Mesenchymal stem cell (in vitro differentiated cells and primary cell): ENCODE results near the gene NME7.
"Not testable (repeated sequence)": the region's sequence is repeated elsewhere in the genome, so short reads cannot be mapped to it uniquely, and the experiment has no call there.

Experiments
- DNase-seq: peaks from one replicate; pipeline ENCODE4 v3.0.0-alpha.2; 2013
- H2AFZ ChIP-seq: one replicate; pipeline ENCODE4 v1.6.1; 2013; ENCODE audit warnings: low read depth, mild to moderate bottlenecking, control low read depth, inconsistent platforms, low read length, moderate library complexity
- H2AK5ac ChIP-seq: 2 replicates; pipeline ENCODE4 v1.6.1; 2013; ENCODE audit warnings: low read length, moderate library complexity, mild to moderate bottlenecking, inconsistent platforms; ENCODE audit not compliant: severe bottlenecking
- H2BK120ac ChIP-seq: one replicate; pipeline ENCODE4 v1.6.1; 2013; ENCODE audit warnings: low read depth, mild to moderate bottlenecking, inconsistent platforms, low read length, moderate library complexity
- H2BK12ac ChIP-seq, 2 experiments: one replicate each; pipeline ENCODE4 v1.6.1; 2013; ENCODE audit warnings: inconsistent platforms in 2 of 2, low read length in 2 of 2, mild to moderate bottlenecking in 2 of 2, moderate library complexity in 2 of 2, control low read depth in 1 of 2
- H2BK15ac ChIP-seq: one replicate; pipeline ENCODE4 v1.6.1; 2013; ENCODE audit warnings: mild to moderate bottlenecking, low read depth, inconsistent platforms; ENCODE audit not compliant: poor library complexity, severe bottlenecking
- H2BK5ac ChIP-seq: 2 replicates; pipeline ENCODE4 v1.6.1; 2013; ENCODE audit warnings: low read depth, mild to moderate bottlenecking, low read length, control low read depth, inconsistent platforms; ENCODE audit not compliant: poor library complexity, severe bottlenecking
- H3K14ac ChIP-seq, 2 experiments: one replicate each; pipeline ENCODE4 v1.6.1; 2013; ENCODE audit warnings: inconsistent platforms in 2 of 2, low read length in 2 of 2, control low read depth in 1 of 2, mild to moderate bottlenecking in 1 of 2, moderate library complexity in 1 of 2
- H3K18ac ChIP-seq, 2 experiments: one replicate each; pipeline ENCODE4 v1.6.1; 2013; ENCODE audit warnings: inconsistent platforms in 2 of 2, low read length in 2 of 2, control low read depth in 1 of 2, low read depth in 1 of 2, mild to moderate bottlenecking in 1 of 2
- H3K23ac ChIP-seq, 2 experiments: one replicate each; pipeline ENCODE4 v1.6.1; 2013; ENCODE audit warnings: inconsistent platforms in 2 of 2, low read length in 2 of 2, mild to moderate bottlenecking in 2 of 2, moderate library complexity in 2 of 2, control low read depth in 1 of 2
- H3K27ac ChIP-seq: 2 replicates; pipeline ENCODE4 v1.5.1; 2013; ENCODE audit warnings: mild to moderate bottlenecking, moderate library complexity, low read length, control low read depth, inconsistent platforms; ENCODE audit not compliant: poor library complexity, severe bottlenecking
- H3K27me3 ChIP-seq, 2 experiments: 2 replicates each; pipeline versions ENCODE4 v1.6.1 to v1.7.0; 2013; ENCODE audit warnings: low read length in 2 of 2, mild to moderate bottlenecking in 2 of 2, moderate library complexity in 2 of 2, control low read depth in 1 of 2, inconsistent platforms in 1 of 2; ENCODE audit not compliant: control insufficient read depth in 1 of 2, insufficient read depth in 1 of 2
- H3K36me3 ChIP-seq, 2 experiments: 2 replicates each; pipeline versions ENCODE4 v1.6.1 to v1.7.0; 2013; ENCODE audit warnings: low read length in 2 of 2, control low read depth in 1 of 2, inconsistent platforms in 1 of 2, low read depth in 1 of 2, mild to moderate bottlenecking in 1 of 2; ENCODE audit not compliant: insufficient read depth in 2 of 2, control insufficient read depth in 1 of 2
- H3K4ac ChIP-seq, 2 experiments: one replicate each; pipeline ENCODE4 v1.6.1; 2013; ENCODE audit warnings: inconsistent platforms in 2 of 2, low read length in 2 of 2, mild to moderate bottlenecking in 2 of 2, moderate library complexity in 2 of 2, control low read depth in 1 of 2, low read depth in 1 of 2
- H3K4me1 ChIP-seq: 2 replicates; pipeline ENCODE4 v1.6.1; 2013; ENCODE audit warnings: low read depth, low read length, control low read depth; ENCODE audit not compliant: control insufficient read depth, insufficient read depth
- H3K4me2 ChIP-seq: 2 replicates; pipeline ENCODE4 v1.6.1; 2013; ENCODE audit warnings: low read length, mild to moderate bottlenecking, inconsistent platforms; ENCODE audit not compliant: poor library complexity, severe bottlenecking
- H3K4me3 ChIP-seq, 2 experiments: 2 replicates each; pipeline versions ENCODE4 v1.5.1 to v1.7.0; 2013; ENCODE audit warnings: low read length in 2 of 2, mild to moderate bottlenecking in 2 of 2, control low read depth in 1 of 2, low read depth in 1 of 2; ENCODE audit not compliant: insufficient read depth in 1 of 2
- H3K79me1 ChIP-seq: replicated peaks from 2 replicates; pipeline ENCODE4 v1.6.1; 2013; ENCODE audit warnings: mild to moderate bottlenecking, control low read depth, low read length, inconsistent platforms; ENCODE audit not compliant: poor library complexity, severe bottlenecking
- H3K9ac ChIP-seq: 2 replicates; pipeline ENCODE4 v1.7.0; 2013; ENCODE audit warnings: mild to moderate bottlenecking, low read length, moderate library complexity
- H3K9me3 ChIP-seq: 2 replicates; pipeline ENCODE4 v1.7.0; 2013; ENCODE audit warnings: mild to moderate bottlenecking, low read length; ENCODE audit not compliant: control insufficient read depth
- H4K8ac ChIP-seq: one replicate; pipeline ENCODE4 v1.6.1; 2013; ENCODE audit warnings: inconsistent platforms, mild to moderate bottlenecking, low read length, moderate library complexity
- H4K91ac ChIP-seq: one replicate; pipeline ENCODE4 v1.6.1; 2013; ENCODE audit warnings: mild to moderate bottlenecking, low read length, inconsistent platforms
- WGBS: methylation state at CpG from one replicate; pipeline ENCODE4 v1.1.7; 2013; ENCODE audit warnings: mixed read lengths; 5-methylcytosine and 5-hydroxymethylcytosine counted together

Gene NME7

DNA sequence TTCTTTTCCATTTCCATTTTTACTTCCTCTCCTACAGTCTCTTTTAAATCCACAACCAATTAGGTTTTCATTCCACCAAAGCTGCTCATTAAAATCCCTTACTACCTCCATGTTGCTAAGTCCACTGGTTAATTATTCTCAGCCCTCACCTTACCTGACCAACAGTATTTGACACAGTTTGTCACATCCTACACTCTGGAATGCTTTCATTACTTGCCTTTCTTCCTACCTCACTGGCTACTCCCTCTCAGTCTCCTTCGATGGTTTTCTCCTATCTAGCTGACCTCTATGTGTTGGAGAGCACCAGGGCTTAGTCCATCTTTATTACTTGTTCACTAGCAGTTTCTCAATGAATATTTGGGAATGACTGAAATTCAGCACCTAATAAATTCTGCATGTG is 78.6 kb downstream of the NME7 start:
- H3K18ac ChIP-seq, result peak overlapping the region in 1 of 2 experiments; percentile 21
- no peak overlapping the region for H2BK120ac ChIP-seq
- no peak overlapping the region for H3K9ac ChIP-seq
- peaks cover 4% of the 10 kb centered on the region for H3K79me1 ChIP-seq
- no peak overlapping the region for H2BK12ac ChIP-seq
- H3K14ac ChIP-seq, result no peak overlapping the region
- WGBS, result no CpG with 5 or more reads among the region's 1 CpG
- H2AK5ac ChIP-seq, result peak overlapping the region; percentile 81
- no peak overlapping the region for H4K8ac ChIP-seq
- H2AFZ ChIP-seq, result no peak overlapping the region
- peaks cover 0 to 5% of the 10 kb centered on the region in 2 experiments for H3K36me3 ChIP-seq
- H3K9me3 ChIP-seq, result no peaks in the 10 kb centered on the region
- H3K27ac ChIP-seq, result peak overlapping the region; percentile 92
- H2BK15ac ChIP-seq, result no peak overlapping the region
- no peak overlapping the region for H3K4ac ChIP-seq
- H4K91ac ChIP-seq, result no peak overlapping the region
- no peak overlapping the region for H3K23ac ChIP-seq
- no peaks in the 10 kb centered on the region for H3K4me1 ChIP-seq
- H3K4me3 ChIP-seq, result no peak overlapping the region
- no peak overlapping the region for H3K4me2 ChIP-seq
- DNase-seq, result no peak
- no peaks in the 10 kb centered on the region for H3K27me3 ChIP-seq
- H2BK5ac ChIP-seq, result no peak overlapping the region

- Histone ChIP-seq H3K27me3 (no peaks in the 10 kb centered on the region), H3K36me3 (peaks cover 0 to 5% of the 10 kb centered on the region in 2 experiments), H2BK12ac (no peak overlapping the region), H3K23ac (no peak overlapping the region), H3K27ac (peak overlapping the region; percentile 92), H2AFZ (no peak overlapping the region), H3K4me1 (no peaks in the 10 kb centered on the region), H3K9me3 (peaks cover 4% of the 10 kb centered on the region), H3K4ac (no peak overlapping the region), H2BK5ac (no peak overlapping the region), H3K9ac (no peak overlapping the region), H3K18ac (no peak overlapping the region), H3K14ac (no peak overlapping the region), H3K4me3 (no peak overlapping the region), H3K79me1 (peaks cover 4% of the 10 kb centered on the region), H3K4me2 (no peak overlapping the region), H4K8ac (no peak overlapping the region), H2BK15ac (no peak overlapping the region), H2AK5ac (peak overlapping the region; percentile 39), H4K91ac (no peak overlapping the region), H2BK120ac (no peak overlapping the region)
- peak; percentile 28 for DNase-seq
- no CpG with 5 or more reads among the region's 1 CpG for WGBS
Measured at GRCh38 chr1:169288011-169288414, 79.6 kb downstream of the NME7 start.

DNA sequence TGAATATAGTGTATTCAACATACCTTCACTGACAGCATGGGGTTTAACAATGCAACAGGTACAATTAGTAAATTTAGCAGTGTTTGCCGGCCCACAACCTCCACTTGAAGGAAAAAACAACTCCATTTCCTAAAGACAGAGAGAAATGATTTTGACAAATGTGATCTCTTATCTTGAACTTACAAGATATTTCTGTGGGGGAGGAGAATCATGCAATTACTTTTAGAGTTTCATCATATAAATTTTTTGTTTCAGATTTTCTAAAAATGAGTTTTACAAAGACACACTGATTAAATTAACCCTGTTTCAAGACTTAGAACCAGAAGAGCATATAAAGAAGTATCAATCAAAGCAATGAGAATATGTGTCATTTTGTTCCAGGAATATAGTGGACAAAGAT is 80.3 kb downstream of the NME7 start:
- Histone ChIP-seq H4K91ac (no peak overlapping the region), H3K79me1 (peaks cover 2% of the 10 kb centered on the region), H3K9ac (no peak overlapping the region), H3K4me1 (no peaks in the 10 kb centered on the region), H2AK5ac (no peak overlapping the region), H2BK12ac (no peak overlapping the region), H3K27me3 (no peaks in the 10 kb centered on the region), H3K4ac (no peak overlapping the region), H2BK15ac (no peak overlapping the region), H3K14ac (no peak overlapping the region), H3K18ac (no peak overlapping the region), H3K36me3 (peaks cover 0 to 5% of the 10 kb centered on the region in 2 experiments), H2BK120ac (no peak overlapping the region), H2BK5ac (no peak overlapping the region), H3K4me2 (no peak overlapping the region), H3K27ac (no peak overlapping the region), H4K8ac (no peak overlapping the region), H3K23ac (no peak overlapping the region), H2AFZ (no peak overlapping the region), H3K4me3 (no peak overlapping the region), H3K9me3 (peaks cover 6% of the 10 kb centered on the region)
- no peak for DNase-seq
- 100% methylated on average over 1 of the region's 1 CpG for WGBS

- H3K27ac ChIP-seq, H2BK15ac ChIP-seq, H2BK120ac ChIP-seq, H3K4ac ChIP-seq, H2AK5ac ChIP-seq, H3K14ac ChIP-seq, H3K9ac ChIP-seq, H3K27me3 ChIP-seq, H3K4me2 ChIP-seq, H3K4me1 ChIP-seq, H3K4me3 ChIP-seq, H3K36me3 ChIP-seq, H4K8ac ChIP-seq, H2BK12ac ChIP-seq, H3K23ac ChIP-seq, H3K9me3 ChIP-seq, H2AFZ ChIP-seq, H2BK5ac ChIP-seq, H3K18ac ChIP-seq, H4K91ac ChIP-seq, DNase-seq, H3K79me1 ChIP-seq: not testable (repeated sequence)
- WGBS, result 97% methylated on average over 3 of the region's 4 CpGs
Measured at GRCh38 chr1:169281562-169281961, 86.0 kb downstream of the NME7 start.
